PFSK-1 (cell line): ENCODE results near the gene NAXE.

ENCODE experiments used
- FOXP2 ChIP-seq: optimal IDR thresholded peaks from 2 replicates; pipeline ENCODE3; 2011; ENCODE audit warnings: borderline replicate concordance, control low read depth, inconsistent platforms; ENCODE audit not compliant: insufficient read depth; ENCODE audit errors: extremely low read length, extremely low read depth
- POLR2AphosphoS5 ChIP-seq: IDR thresholded peaks from 2 replicates; pipeline ENCODE4 v1.6.1; 2012; ENCODE audit warnings: low read depth, mild to moderate bottlenecking, control low read depth, low read length, moderate library complexity
- SIN3A ChIP-seq: IDR thresholded peaks from 2 replicates; pipeline ENCODE4 v1.6.1; 2012; ENCODE audit warnings: mild to moderate bottlenecking, low read length, moderate library complexity, borderline replicate concordance; ENCODE audit not compliant: insufficient read depth
- TAF1 ChIP-seq: IDR thresholded peaks from 2 replicates; pipeline ENCODE4 v1.6.1; 2012; ENCODE audit warnings: low read length, control low read depth, borderline replicate concordance; ENCODE audit not compliant: insufficient read depth
- TF ChIP-seq, protein P1 (sequence below), 2 experiments: IDR thresholded peaks; 2 replicates each; pipeline versions ENCODE4 v1.6.1 to v1.8.0; 2011 to 2012; ENCODE audit warnings: low read depth in 2 of 2, low read length in 2 of 2, control low read depth in 1 of 2, inconsistent platforms in 1 of 2, mild to moderate bottlenecking in 1 of 2, moderate library complexity in 1 of 2; ENCODE audit not compliant: insufficient read depth in 1 of 2

NAXE gene

DNA sequence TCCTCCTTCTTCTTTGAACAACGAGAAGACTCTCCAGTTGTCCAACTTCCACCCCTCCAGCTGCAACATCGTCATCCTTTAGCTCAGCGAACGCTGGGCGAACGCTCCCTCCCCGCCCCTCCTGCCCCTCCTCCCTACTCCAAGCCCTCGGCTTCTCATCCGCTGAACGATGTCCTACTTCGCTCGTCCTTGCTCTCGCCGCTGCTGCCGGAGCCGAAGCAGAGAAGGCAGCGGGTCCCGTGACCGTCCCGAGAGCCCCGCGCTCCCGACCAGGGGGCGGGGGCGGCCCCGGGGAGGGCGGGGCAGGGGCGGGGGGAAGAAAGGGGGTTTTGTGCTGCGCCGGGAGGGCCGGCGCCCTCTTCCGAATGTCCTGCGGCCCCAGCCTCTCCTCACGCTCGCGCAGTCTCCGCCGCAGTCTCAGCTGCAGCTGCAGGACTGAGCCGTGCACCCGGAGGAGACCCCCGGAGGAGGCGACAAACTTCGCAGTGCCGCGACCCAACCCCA is 50.2 kb downstream of the NAXE start, which contains the start of gene BCAN:
Gene BCAN (plus strand): TSS at position 357 of the 504 bp plus-strand sequence. CDS start 3,938 bp downstream, outside the sequence.
- TF ChIP-seq, protein P1, sequence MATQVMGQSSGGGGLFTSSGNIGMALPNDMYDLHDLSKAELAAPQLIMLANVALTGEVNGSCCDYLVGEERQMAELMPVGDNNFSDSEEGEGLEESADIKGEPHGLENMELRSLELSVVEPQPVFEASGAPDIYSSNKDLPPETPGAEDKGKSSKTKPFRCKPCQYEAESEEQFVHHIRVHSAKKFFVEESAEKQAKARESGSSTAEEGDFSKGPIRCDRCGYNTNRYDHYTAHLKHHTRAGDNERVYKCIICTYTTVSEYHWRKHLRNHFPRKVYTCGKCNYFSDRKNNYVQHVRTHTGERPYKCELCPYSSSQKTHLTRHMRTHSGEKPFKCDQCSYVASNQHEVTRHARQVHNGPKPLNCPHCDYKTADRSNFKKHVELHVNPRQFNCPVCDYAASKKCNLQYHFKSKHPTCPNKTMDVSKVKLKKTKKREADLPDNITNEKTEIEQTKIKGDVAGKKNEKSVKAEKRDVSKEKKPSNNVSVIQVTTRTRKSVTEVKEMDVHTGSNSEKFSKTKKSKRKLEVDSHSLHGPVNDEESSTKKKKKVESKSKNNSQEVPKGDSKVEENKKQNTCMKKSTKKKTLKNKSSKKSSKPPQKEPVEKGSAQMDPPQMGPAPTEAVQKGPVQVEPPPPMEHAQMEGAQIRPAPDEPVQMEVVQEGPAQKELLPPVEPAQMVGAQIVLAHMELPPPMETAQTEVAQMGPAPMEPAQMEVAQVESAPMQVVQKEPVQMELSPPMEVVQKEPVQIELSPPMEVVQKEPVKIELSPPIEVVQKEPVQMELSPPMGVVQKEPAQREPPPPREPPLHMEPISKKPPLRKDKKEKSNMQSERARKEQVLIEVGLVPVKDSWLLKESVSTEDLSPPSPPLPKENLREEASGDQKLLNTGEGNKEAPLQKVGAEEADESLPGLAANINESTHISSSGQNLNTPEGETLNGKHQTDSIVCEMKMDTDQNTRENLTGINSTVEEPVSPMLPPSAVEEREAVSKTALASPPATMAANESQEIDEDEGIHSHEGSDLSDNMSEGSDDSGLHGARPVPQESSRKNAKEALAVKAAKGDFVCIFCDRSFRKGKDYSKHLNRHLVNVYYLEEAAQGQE (IDR thresholded peaks at IDR 0.05; ENCODE audit: insufficient read depth in 1 of 2, low read depth in 2 of 2, low read length in 2 of 2) = no peak
- TF ChIP-seq POLR2AphosphoS5 = no peak
- no peak for TF ChIP-seq FOXP2
- no peak for TF ChIP-seq SIN3A
- TF ChIP-seq TAF1 = no peak

GRCh38 chr1:156642265-156643048 is 50.9 kb downstream of the NAXE start:
- TF ChIP-seq, protein P1 (IDR thresholded peaks at IDR 0.05; ENCODE audit: insufficient read depth in 1 of 2, low read depth in 2 of 2, low read length in 2 of 2) = no peak
- no peak for TF ChIP-seq SIN3A
- no peak for TF ChIP-seq FOXP2
- no peak for TF ChIP-seq POLR2AphosphoS5
- no peak for TF ChIP-seq TAF1

GRCh38 chr1:156643049-156643777 is 51.6 kb downstream of the NAXE start:
- TF ChIP-seq, protein P1 (IDR thresholded peaks at IDR 0.05; ENCODE audit: insufficient read depth in 1 of 2, low read depth in 2 of 2, low read length in 2 of 2) = no peak
- no peak for TF ChIP-seq TAF1
- no peak for TF ChIP-seq SIN3A
- TF ChIP-seq FOXP2 = no peak

DNA sequence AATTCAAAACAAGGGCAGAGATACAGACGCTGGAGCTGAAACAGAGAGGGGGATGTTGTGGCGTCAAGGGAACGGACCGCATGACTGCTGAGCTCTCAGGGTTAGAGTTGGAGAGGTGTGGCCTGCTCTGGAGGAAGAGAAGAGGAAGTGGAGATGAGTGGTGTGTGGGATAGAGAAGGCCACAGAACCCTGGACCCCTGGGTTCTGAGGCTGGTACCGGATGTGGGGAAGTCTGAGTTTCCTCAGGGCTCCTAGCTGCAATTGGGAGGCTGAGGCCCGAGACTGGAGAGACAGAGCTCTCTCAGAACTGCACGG is 52.2 kb downstream of the NAXE start:
- TF ChIP-seq TAF1 (no peak), SIN3A (no peak), POLR2AphosphoS5 (no peak), FOXP2 (no peak)
- TF ChIP-seq, protein P1 (IDR thresholded peaks at IDR 0.05; ENCODE audit: insufficient read depth in 1 of 2, low read depth in 2 of 2, low read length in 2 of 2) = no peak
